MM.1S (cell line): ENCODE data around the gene OSTF1.

ENCODE experiments used
- DNase-seq: peaks from one replicate; pipeline ENCODE4 v3.0.0-alpha.2; 2015
- H2AFZ ChIP-seq: fragments of 300-600 bp; sonication (generic); 2 replicates; pipeline ENCODE4 v1.6.0; 2016; ENCODE audit warnings: antibody characterized with exemption, low read length
- H3F3A ChIP-seq: fragments of 300-600 bp; sonication (generic); 2 replicates; pipeline ENCODE4 v1.6.1; 2016; ENCODE audit warnings: mild to moderate bottlenecking, antibody characterized with exemption, low read length, moderate library complexity, mixed read lengths; ENCODE audit not compliant: insufficient read depth
- H3K27ac ChIP-seq: fragments of 300-600 bp; sonication (generic); 2 replicates; pipeline ENCODE4 v1.5.1; 2016; ENCODE audit warnings: mild to moderate bottlenecking, low read length
- H3K27me3 ChIP-seq: fragments of 300-600 bp; sonication (generic); replicated peaks from 2 replicates; pipeline ENCODE4 v1.6.0; 2016; ENCODE audit warnings: low read length; ENCODE audit not compliant: insufficient read depth
- H3K36me3 ChIP-seq: fragments of 300-600 bp; sonication (generic); replicated peaks from 2 replicates; pipeline ENCODE4 v1.6.1; 2016; ENCODE audit warnings: mild to moderate bottlenecking, low read length, mixed read lengths; ENCODE audit not compliant: insufficient read depth
- H3K4me1 ChIP-seq: fragments of 300-600 bp; sonication (generic); 2 replicates; pipeline ENCODE4 v1.6.1; 2016; ENCODE audit warnings: low read length, mixed read lengths
- H3K4me2 ChIP-seq: fragments of 300-600 bp; sonication (generic); 2 replicates; pipeline ENCODE4 v1.6.0; 2016; ENCODE audit warnings: low read depth, low read length
- H3K4me3 ChIP-seq: fragments of 300-600 bp; sonication (generic); 2 replicates; pipeline ENCODE4 v1.5.1; 2016; ENCODE audit warnings: low read length, mixed read lengths
- H3K79me2 ChIP-seq: fragments of 300-600 bp; sonication (generic); 2 replicates; pipeline ENCODE4 v1.6.1; 2016; ENCODE audit warnings: mixed run types, low read length, mixed read lengths
- H3K9ac ChIP-seq: fragments of 300-600 bp; sonication (generic); 2 replicates; pipeline ENCODE4 v1.6.1; 2016; ENCODE audit warnings: low read length, mixed read lengths
- H3K9me2 ChIP-seq: fragments of 300-600 bp; sonication (generic); replicated peaks from 2 replicates; pipeline ENCODE4 v1.6.1; 2016; ENCODE audit warnings: mild to moderate bottlenecking, low read length, mixed read lengths; ENCODE audit not compliant: insufficient read depth
- H3K9me3 ChIP-seq: fragments of 300-600 bp; sonication (generic); replicated peaks from 2 replicates; pipeline ENCODE4 v1.6.1; 2016; ENCODE audit warnings: mild to moderate bottlenecking, low read length, mixed read lengths; ENCODE audit not compliant: insufficient read depth
- H4K20me1 ChIP-seq: fragments of 300-600 bp; sonication (generic); 2 replicates; pipeline ENCODE4 v1.6.1; 2016; ENCODE audit warnings: mild to moderate bottlenecking, low read length, moderate library complexity, mixed read lengths; ENCODE audit not compliant: insufficient read depth
- EZH2 ChIP-seq: fragments of 300-600 bp; sonication (generic); optimal IDR thresholded peaks from 2 replicates; pipeline ENCODE3; 2017; ENCODE audit warnings: low read depth, mild to moderate bottlenecking, antibody characterized with exemption, low read length, mixed read lengths
- EZH2phosphoT487 ChIP-seq: fragments of 300-600 bp; sonication (generic); IDR thresholded peaks from 2 replicates; pipeline ENCODE4 v1.6.1; 2018; ENCODE audit warnings: antibody characterized with exemption, low read length
- TF ChIP-seq, protein P1 (sequence below): fragments of 300-600 bp; sonication (generic); IDR thresholded peaks from 2 replicates; pipeline ENCODE4 v1.5.1; 2016; ENCODE audit warnings: antibody characterized with exemption, low read length, mixed read lengths

The OSTF1 gene

DNA sequence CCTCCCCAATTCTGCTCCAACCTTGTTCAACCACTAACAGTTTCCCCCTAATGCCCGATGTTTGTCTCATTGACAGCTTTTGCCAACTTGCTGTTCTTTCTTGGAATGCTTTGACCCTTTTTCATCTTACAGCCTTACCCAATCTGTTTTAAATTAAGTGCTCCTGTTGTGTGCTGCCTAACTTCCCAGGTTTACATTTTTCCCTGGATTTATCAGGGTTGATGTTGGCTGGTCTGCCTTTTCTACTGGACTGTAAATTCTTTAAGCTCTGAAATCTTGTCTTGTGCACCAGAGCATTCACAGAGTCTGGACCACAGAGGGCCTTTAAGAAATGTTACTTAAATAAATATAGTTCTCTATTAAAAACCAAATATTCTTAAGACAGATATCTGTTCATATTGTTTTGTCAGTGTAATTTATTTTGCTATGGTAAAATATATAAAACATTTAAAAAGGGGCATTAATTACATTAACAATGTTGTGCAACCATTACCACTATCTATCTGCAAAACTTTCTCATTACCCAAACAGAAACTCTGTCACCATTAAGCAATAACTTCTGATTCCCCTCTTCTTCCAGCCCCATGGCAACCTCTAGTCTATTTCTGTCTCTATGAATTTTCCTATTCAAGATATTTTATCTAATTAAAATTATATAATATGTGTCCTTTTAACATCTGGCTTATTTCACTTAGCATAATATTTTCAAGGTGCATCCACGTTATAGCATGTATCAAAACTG, 73.0 kb downstream of the OSTF1 start:
- no peak overlapping the region for H3K4me3 ChIP-seq
- no peak overlapping the region for H2AFZ ChIP-seq
- TF ChIP-seq, protein P1, sequence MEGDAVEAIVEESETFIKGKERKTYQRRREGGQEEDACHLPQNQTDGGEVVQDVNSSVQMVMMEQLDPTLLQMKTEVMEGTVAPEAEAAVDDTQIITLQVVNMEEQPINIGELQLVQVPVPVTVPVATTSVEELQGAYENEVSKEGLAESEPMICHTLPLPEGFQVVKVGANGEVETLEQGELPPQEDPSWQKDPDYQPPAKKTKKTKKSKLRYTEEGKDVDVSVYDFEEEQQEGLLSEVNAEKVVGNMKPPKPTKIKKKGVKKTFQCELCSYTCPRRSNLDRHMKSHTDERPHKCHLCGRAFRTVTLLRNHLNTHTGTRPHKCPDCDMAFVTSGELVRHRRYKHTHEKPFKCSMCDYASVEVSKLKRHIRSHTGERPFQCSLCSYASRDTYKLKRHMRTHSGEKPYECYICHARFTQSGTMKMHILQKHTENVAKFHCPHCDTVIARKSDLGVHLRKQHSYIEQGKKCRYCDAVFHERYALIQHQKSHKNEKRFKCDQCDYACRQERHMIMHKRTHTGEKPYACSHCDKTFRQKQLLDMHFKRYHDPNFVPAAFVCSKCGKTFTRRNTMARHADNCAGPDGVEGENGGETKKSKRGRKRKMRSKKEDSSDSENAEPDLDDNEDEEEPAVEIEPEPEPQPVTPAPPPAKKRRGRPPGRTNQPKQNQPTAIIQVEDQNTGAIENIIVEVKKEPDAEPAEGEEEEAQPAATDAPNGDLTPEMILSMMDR, result no peak
- TF ChIP-seq EZH2phosphoT487, result no peak
- TF ChIP-seq EZH2, result no peak
- H3K27me3 ChIP-seq, result no peaks in the 10 kb centered on the region
- peaks cover under 1% of the 10 kb centered on the region; the same call in 1 of the 2 replicates for H3F3A ChIP-seq
- no peak overlapping the region for H3K27ac ChIP-seq
- no peaks in the 10 kb centered on the region for H3K9me2 ChIP-seq
- H3K4me2 ChIP-seq, result no peak overlapping the region
- H3K79me2 ChIP-seq, result no peaks in the 10 kb centered on the region
- H3K9me3 ChIP-seq, result no peaks in the 10 kb centered on the region
- DNase-seq, result no peak
- no peaks in the 10 kb centered on the region for H3K4me1 ChIP-seq
- H3K9ac ChIP-seq, result no peak overlapping the region
- no peaks in the 10 kb centered on the region for H3K36me3 ChIP-seq
- H4K20me1 ChIP-seq, result no peaks in the 10 kb centered on the region

DNA sequence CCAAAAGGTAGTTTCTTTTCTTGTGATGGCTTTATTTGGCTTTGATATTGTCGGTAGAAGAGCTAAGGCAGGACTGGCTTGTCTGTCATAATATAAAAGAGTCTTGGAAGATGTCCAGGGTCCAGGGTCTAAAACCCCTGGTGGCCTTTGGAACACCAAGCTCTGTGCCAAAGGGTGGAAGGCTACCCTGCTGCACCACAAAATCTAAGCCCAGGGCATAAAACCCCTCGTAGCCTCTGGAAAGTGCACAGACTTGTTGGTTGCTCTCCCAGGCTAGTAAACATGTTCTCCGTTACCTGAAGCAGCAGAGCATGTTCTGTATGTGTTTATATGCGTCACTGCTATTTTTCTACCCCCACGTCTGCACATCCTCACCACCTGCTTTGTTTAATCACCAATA, 75.5 kb downstream of the OSTF1 start:
- Histone ChIP-seq H3K4me2 (no peak overlapping the region), H2AFZ (no peak overlapping the region), H3K9ac (no peak overlapping the region), H4K20me1 (no peaks in the 10 kb centered on the region), H3K9me2 (no peaks in the 10 kb centered on the region), H3K36me3 (no peaks in the 10 kb centered on the region), H3K27me3 (no peaks in the 10 kb centered on the region), H3K9me3 (no peaks in the 10 kb centered on the region), H3F3A (peaks cover 25% of the 10 kb centered on the region), H3K4me3 (no peak overlapping the region), H3K27ac (no peak overlapping the region), H3K79me2 (no peaks in the 10 kb centered on the region), H3K4me1 (peaks cover 25% of the 10 kb centered on the region)
- TF ChIP-seq, protein P1, result no peak
- TF ChIP-seq EZH2phosphoT487 (no peak), EZH2 (no peak)
- no peak for DNase-seq

- Histone ChIP-seq H3K36me3 (no peaks in the 10 kb centered on the region), H3F3A (peaks cover 25% of the 10 kb centered on the region), H3K27me3 (no peaks in the 10 kb centered on the region), H3K9me3 (no peaks in the 10 kb centered on the region), H3K4me2 (no peak overlapping the region), H3K9me2 (no peaks in the 10 kb centered on the region), H3K79me2 (no peaks in the 10 kb centered on the region), H3K4me1 (peaks cover 33% of the 10 kb centered on the region), H2AFZ (no peak overlapping the region), H4K20me1 (no peaks in the 10 kb centered on the region), H3K4me3 (no peak overlapping the region), H3K27ac (no peak overlapping the region), H3K9ac (no peak overlapping the region)
- TF ChIP-seq, protein P1, result no peak
- no peak for TF ChIP-seq EZH2
- TF ChIP-seq EZH2phosphoT487, result no peak
- no peak for DNase-seq
These were observed 76.3 kb downstream of the OSTF1 start for GRCh38 chr9:75164573-75164972.
